ENCODE measurements around the gene TMEM201. TPM values are rescaled to one million over a fixed set of nuclear protein-coding genes. Genes with fewer than 3 reads are reported as not detected.

The TMEM201 gene
- total RNA-seq, 1 donor from 2014 or later: 9.9 TPM

- peaks cover 2% of the 10 kb centered on the region for H3K36me3 ChIP-seq (ENCODE audit: control insufficient read depth, insufficient read depth, low read length)
- no peak overlapping the region for H3K4me3 ChIP-seq (ENCODE audit: low read depth, low read length)
- no peak for DNase-seq (ENCODE audit: low read depth)
- H3K27me3 ChIP-seq (ENCODE audit: control insufficient read depth, insufficient read depth, low read length): no peaks in the 10 kb centered on the region
- peak; percentile 39 for TF ChIP-seq CTCF (IDR thresholded peaks at IDR 0.05; ENCODE audit: insufficient read depth, low read length, poor library complexity, severe bottlenecking)
Observed at GRCh38 chr1:9573723-9574122, 15.0 kb upstream of the TMEM201 start.

GRCh38 chr1:9575486-9575885 is 13.2 kb upstream of the TMEM201 start:
- H3K27me3 ChIP-seq (ENCODE audit: control insufficient read depth, insufficient read depth, low read length): no peaks in the 10 kb centered on the region
- DNase-seq (ENCODE audit: low read depth): no peak
- H3K4me3 ChIP-seq (ENCODE audit: low read depth, low read length): no peak overlapping the region
- H3K36me3 ChIP-seq (ENCODE audit: control insufficient read depth, insufficient read depth, low read length): peaks cover 2% of the 10 kb centered on the region
- no peak for TF ChIP-seq CTCF (IDR thresholded peaks at IDR 0.05; ENCODE audit: insufficient read depth, low read length, poor library complexity, severe bottlenecking)

GRCh38 chr1:9576903-9577302 is 11.8 kb upstream of the TMEM201 start:
- DNase-seq (ENCODE audit: low read depth): no peak
- H3K36me3 ChIP-seq (ENCODE audit: control insufficient read depth, insufficient read depth, low read length): peaks cover 2% of the 10 kb centered on the region
- no peak overlapping the region for H3K4me3 ChIP-seq (ENCODE audit: low read depth, low read length)
- TF ChIP-seq CTCF (IDR thresholded peaks at IDR 0.05; ENCODE audit: insufficient read depth, low read length, poor library complexity, severe bottlenecking): no peak
- no peaks in the 10 kb centered on the region for H3K27me3 ChIP-seq (ENCODE audit: control insufficient read depth, insufficient read depth, low read length)

- no peak for TF ChIP-seq CTCF (IDR thresholded peaks at IDR 0.05; ENCODE audit: insufficient read depth, low read length, poor library complexity, severe bottlenecking)
- Histone ChIP-seq H3K36me3 (ENCODE audit: control insufficient read depth, insufficient read depth, low read length) (peaks cover 2% of the 10 kb centered on the region), H3K4me3 (ENCODE audit: low read depth, low read length) (no peak overlapping the region), H3K27me3 (ENCODE audit: control insufficient read depth, insufficient read depth, low read length) (no peaks in the 10 kb centered on the region)
- no peak for DNase-seq (ENCODE audit: low read depth)
Observed at GRCh38 chr1:9577423-9577822, 11.3 kb upstream of the TMEM201 start.

- H3K36me3 ChIP-seq (ENCODE audit: control insufficient read depth, insufficient read depth, low read length): no peaks in the 10 kb centered on the region
- H3K4me3 ChIP-seq (ENCODE audit: low read depth, low read length): no peak overlapping the region
- no peak for DNase-seq (ENCODE audit: low read depth)
- H3K27me3 ChIP-seq (ENCODE audit: control insufficient read depth, insufficient read depth, low read length): no peaks in the 10 kb centered on the region
- no peak for TF ChIP-seq CTCF (IDR thresholded peaks at IDR 0.05; ENCODE audit: insufficient read depth, low read length, poor library complexity, severe bottlenecking)
Observed at GRCh38 chr1:9580942-9581341, 7.8 kb upstream of the TMEM201 start.

- no peak for DNase-seq (ENCODE audit: low read depth)
- TF ChIP-seq CTCF (IDR thresholded peaks at IDR 0.05; ENCODE audit: insufficient read depth, low read length, poor library complexity, severe bottlenecking): no peak
- Histone ChIP-seq H3K36me3 (ENCODE audit: control insufficient read depth, insufficient read depth, low read length) (no peaks in the 10 kb centered on the region), H3K27me3 (ENCODE audit: control insufficient read depth, insufficient read depth, low read length) (no peaks in the 10 kb centered on the region), H3K4me3 (ENCODE audit: low read depth, low read length) (no peak overlapping the region)
Observed at GRCh38 chr1:9586147-9586766, 2.5 kb upstream of the TMEM201 start.
